ENCODE results near the gene AUTS2.

GRCh38 chr7:70659263-70659662, 1061.0 kb downstream of the AUTS2 start:
- TF ChIP-seq CTCF (IDR thresholded peaks at IDR 0.05) (no peak), POLR2AphosphoS5 (IDR thresholded peaks at IDR 0.05) (no peak), POLR2A (IDR thresholded peaks at IDR 0.05) (no peak)

Measured in breast epithelium (tissue), 3 donors.